HUES64 (cell line): Measurements from ENCODE around the gene PPID.
A peak's percentile ranks its signal among the peaks of the same experiment; 100 is the strongest.
"Not testable (repeated sequence)": the region's sequence is repeated elsewhere in the genome, so short reads cannot be mapped to it uniquely, and the experiment has no call there.

Source experiments
- H3K27ac ChIP-seq: 2 replicates; pipeline ENCODE4 v1.7.0; 2013; ENCODE audit warnings: low read depth, low read length, inconsistent platforms
- H3K27me3 ChIP-seq: 2 replicates; pipeline ENCODE4 v1.6.1; 2013; ENCODE audit warnings: mild to moderate bottlenecking, low read length; ENCODE audit not compliant: insufficient read depth
- H3K36me3 ChIP-seq: 2 replicates; pipeline ENCODE4 v1.6.1; 2013; ENCODE audit warnings: mild to moderate bottlenecking, low read length; ENCODE audit not compliant: insufficient read depth
- H3K4me1 ChIP-seq: 2 replicates; pipeline ENCODE4 v1.6.1; 2013; ENCODE audit warnings: mild to moderate bottlenecking, low read length, moderate library complexity; ENCODE audit not compliant: insufficient read depth
- H3K4me3 ChIP-seq: 2 replicates; pipeline ENCODE4 v1.5.1; 2013; ENCODE audit warnings: mild to moderate bottlenecking, low read length, moderate library complexity
- H3K9ac ChIP-seq: 2 replicates; pipeline ENCODE4 v1.6.1; 2013; ENCODE audit warnings: mild to moderate bottlenecking, low read depth, low read length
- H3K9me3 ChIP-seq: 2 replicates; pipeline ENCODE4 v1.6.1; 2013; ENCODE audit warnings: low read depth, low read length; ENCODE audit not compliant: insufficient read depth
- WGBS: fragments of 150-250, 120-280 bp; methylation state at CpG from one replicate; pipeline ENCODE4 v1.1.7; 2013; ENCODE audit warnings: missing lambda C conversion rate; 5-methylcytosine and 5-hydroxymethylcytosine counted together

Gene PPID

DNA sequence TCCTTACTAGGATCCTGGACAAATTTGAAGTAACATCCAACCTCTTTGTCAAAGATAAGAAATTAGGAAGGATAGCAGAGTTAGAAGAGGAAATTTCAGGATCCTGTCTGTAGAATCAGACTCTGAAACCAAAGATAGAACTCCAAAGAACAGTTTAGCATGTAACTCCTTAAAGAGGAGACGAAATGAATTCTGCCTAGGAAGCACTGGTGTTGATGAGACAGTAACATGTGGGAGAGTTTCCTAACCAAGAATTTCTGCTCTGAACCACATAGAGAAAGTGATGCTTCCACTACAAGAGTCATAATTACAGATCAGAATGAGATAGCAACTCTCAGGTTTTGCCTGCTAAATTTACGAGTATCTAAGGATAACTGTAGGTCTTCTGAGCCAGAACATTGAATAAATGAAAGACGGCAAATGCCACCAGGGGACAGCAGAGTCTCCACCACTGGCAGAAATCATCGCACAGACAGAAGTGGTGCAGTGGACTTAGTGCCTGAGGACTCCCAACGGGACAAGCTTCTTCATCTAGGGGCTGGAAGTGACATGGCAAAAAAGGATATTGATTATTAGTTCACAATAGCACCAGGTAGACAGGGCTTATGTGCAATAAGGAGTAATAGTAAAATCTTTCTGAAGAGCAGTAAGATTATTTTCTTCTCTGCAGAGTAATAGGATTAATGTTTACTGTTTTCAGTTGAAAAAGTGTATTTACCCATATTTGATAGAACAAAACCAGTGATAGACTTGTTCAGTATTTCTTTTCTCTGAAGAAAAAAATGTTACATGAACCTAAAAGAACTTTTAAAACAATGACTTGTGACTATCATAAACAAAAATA lies 6.7 kb upstream of the PPID start:
- WGBS: 73% methylated on average over 5 of the region's 5 CpGs
- peaks cover 9% of the 10 kb centered on the region; the same call in 1 of the 2 replicates for H3K4me1 ChIP-seq
- H3K4me3 ChIP-seq: no peak overlapping the region
- H3K9me3 ChIP-seq: no peaks in the 10 kb centered on the region
- no peaks in the 10 kb centered on the region for H3K36me3 ChIP-seq
- no peak overlapping the region for H3K27ac ChIP-seq
- peaks cover 3% of the 10 kb centered on the region for H3K27me3 ChIP-seq
- H3K9ac ChIP-seq: no peak overlapping the region

DNA sequence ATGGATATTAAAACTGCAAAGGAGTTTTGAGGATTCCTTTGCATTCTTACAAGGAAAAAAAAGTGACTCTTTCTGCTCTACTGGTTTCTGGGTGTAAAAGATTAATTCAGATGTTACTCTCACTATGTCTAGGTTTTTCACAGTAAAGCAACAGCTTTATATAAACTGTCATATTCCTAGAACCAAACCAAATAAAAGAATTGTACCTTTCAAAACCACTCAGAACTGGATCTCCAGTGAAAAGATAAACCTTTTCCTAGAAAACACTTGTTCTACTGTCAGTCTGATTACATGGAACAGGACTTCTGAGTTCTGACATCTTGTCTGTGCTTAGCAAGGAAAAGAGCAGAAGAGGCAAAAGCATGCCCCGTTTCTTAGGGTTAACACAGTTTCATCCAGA lies 5.0 kb upstream of the PPID start:
- 72% methylated on average over 1 of the region's 1 CpG for WGBS
- H3K4me1 ChIP-seq: peaks cover 9% of the 10 kb centered on the region; the same call in 1 of the 2 replicates
- H3K27me3 ChIP-seq: peaks cover 6% of the 10 kb centered on the region
- H3K36me3 ChIP-seq: no peaks in the 10 kb centered on the region
- H3K27ac ChIP-seq: no peak overlapping the region
- no peak overlapping the region for H3K9ac ChIP-seq
- H3K4me3 ChIP-seq: no peak overlapping the region
- H3K9me3 ChIP-seq: no peaks in the 10 kb centered on the region

DNA sequence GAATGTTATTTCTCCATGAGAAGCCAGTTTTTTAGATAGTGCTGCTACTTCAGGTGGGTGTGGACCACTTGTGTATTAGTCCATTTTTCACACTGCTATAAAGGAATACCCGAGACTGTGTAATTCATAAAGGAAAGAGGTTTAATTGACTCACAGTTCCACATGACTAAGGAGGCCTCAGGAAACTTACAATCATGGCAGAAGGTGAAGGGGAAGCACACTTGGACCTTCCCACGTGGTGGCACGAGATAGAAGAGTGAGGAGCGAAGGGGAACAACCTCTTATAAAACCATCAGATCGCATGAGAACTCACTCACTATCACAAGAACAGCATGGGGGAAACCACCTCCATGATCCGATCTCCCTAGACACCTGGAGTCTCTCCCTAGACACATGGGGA lies 3.4 kb upstream of the PPID start:
- Histone ChIP-seq H3K27ac (no peak overlapping the region), H3K36me3 (peaks cover 1% of the 10 kb centered on the region; the same call in 1 of the 2 replicates), H3K4me3 (no peak overlapping the region), H3K9ac (no peak overlapping the region), H3K9me3 (no peaks in the 10 kb centered on the region), H3K27me3 (peaks cover 6% of the 10 kb centered on the region), H3K4me1 (peaks cover 13% of the 10 kb centered on the region; the same call in 1 of the 2 replicates)
- WGBS: 99% methylated on average over 6 of the region's 6 CpGs

DNA sequence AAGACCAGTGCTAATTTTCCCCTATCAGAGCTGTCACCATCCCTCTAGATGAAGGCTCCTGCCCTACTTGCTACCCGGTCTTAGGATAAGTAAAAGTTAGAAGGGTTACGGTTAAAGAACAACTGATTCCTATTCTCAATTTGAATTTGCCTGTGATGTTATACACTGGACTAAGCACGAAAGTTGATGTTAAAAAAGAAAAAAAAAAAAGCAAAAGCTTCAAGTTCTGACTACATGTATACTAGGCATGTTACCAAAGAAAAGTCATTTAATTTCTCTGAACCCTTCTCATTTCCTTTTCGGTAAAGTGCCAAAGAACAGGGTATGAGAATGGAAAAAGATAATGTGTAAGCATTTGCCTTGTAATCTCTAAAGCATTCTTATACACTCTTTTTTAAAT lies 1.4 kb upstream of the PPID start:
- no peaks in the 10 kb centered on the region for H3K9me3 ChIP-seq
- H3K27ac ChIP-seq: no peak overlapping the region
- H3K36me3 ChIP-seq: peaks cover 19% of the 10 kb centered on the region
- no peak overlapping the region for H3K9ac ChIP-seq
- peaks cover 13% of the 10 kb centered on the region; the same call in 1 of the 2 replicates for H3K4me1 ChIP-seq
- 98% methylated on average over 3 of the region's 4 CpGs for WGBS
- H3K4me3 ChIP-seq: no peak overlapping the region
- H3K27me3 ChIP-seq: peaks cover 6% of the 10 kb centered on the region

DNA sequence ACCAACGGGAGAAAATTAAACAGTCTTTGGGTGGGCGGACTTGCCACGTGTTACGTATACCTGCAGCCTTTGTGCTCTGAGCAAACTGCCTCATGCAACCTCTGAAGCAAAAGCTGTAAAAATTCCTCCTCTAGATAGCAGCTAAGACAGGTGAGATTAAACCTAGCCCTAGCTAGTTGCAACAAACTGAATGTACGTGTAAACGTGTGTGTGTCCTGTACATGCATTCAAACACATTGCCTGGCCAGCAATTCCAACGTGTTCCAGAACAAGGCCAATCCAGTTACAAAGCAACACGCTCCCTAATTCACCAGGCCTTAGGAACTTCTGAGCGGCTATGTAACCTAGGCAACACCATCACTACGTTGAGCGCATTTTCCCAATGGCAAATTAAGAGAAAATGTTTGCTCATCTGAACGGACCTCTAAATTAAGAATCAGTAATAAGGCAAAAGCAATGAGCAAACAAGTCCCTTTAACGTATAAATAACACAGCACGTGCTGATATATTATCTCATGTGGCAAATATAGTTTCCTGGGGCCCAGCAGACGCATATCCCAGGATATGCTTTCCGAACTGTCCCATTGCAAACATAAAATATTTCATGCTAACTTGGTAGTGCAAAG lies 792 bp downstream of the PPID start:
- Histone ChIP-seq H3K36me3 (peaks cover 41% of the 10 kb centered on the region), H3K4me3 (peak overlapping the region; percentile 82), H3K27ac (peak overlapping the region; percentile 77), H3K9ac (peak overlapping the region; percentile 81), H3K27me3 (peaks cover 6% of the 10 kb centered on the region; the same call in 1 of the 2 replicates), H3K9me3 (no peaks in the 10 kb centered on the region), H3K4me1 (0 out of 2 replicates have a peak, but pooled peaks cover 4% of the 10 kb centered on the region)
- WGBS: 16% methylated on average over 16 of the region's 16 CpGs

DNA sequence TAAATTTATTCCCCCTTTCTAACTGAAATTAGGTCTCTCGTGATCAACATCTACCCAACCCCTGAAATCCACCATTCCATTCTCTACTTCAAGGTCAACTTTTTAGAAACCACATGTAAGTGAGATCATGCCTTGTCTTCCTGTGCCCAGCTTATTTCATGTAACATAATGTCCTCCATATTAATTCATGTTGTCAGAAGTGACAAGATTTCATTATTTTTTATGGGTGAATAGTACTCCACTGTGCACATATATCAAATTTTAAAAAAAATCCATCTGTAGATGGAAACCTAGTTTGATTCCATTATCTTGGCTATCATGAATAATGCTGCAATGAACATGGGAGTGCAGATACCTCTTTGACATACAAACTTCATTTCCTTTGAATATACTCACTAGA lies 1.5 kb downstream of the PPID start:
- H3K4me3 ChIP-seq: peak overlapping the region; percentile 82
- no peak overlapping the region for H3K27ac ChIP-seq
- H3K4me1 ChIP-seq: 0 out of 2 replicates have a peak, but pooled peaks cover 4% of the 10 kb centered on the region
- H3K27me3 ChIP-seq: peaks cover 6% of the 10 kb centered on the region; the same call in 1 of the 2 replicates
- H3K9ac ChIP-seq: peak overlapping the region; percentile 81; the same call in 1 of the 2 replicates
- peaks cover 49% of the 10 kb centered on the region for H3K36me3 ChIP-seq
- H3K9me3 ChIP-seq: no peaks in the 10 kb centered on the region
- 96% methylated on average over 1 of the region's 1 CpG for WGBS

DNA sequence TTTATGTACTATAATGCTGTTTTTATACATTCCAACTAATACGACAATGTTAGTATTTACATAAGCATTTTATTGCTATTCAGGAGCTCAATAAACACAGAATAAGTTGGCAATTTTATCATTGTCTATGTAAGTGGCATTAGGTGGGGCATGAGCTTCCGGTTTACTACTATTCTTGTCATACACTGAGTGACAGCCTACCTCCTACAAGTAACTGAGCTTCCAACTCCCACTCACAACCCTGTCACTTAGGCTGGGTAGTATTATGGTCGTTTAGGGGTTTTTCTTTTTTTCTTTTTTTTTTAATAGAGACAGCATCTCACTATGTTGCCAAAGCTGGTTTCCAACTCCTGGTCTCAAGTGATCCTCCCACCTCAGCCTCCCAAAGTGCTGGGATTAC lies 7.4 kb downstream of the PPID start:
- Histone ChIP-seq H3K9ac (no peak overlapping the region), H3K4me1 (no peaks in the 10 kb centered on the region), H3K27ac (no peak overlapping the region), H3K27me3 (no peaks in the 10 kb centered on the region), H3K9me3 (no peaks in the 10 kb centered on the region), H3K4me3 (no peak overlapping the region), H3K36me3 (peaks cover 95% of the 10 kb centered on the region)
- no CpG with 5 or more reads among the region's 3 CpGs for WGBS

DNA sequence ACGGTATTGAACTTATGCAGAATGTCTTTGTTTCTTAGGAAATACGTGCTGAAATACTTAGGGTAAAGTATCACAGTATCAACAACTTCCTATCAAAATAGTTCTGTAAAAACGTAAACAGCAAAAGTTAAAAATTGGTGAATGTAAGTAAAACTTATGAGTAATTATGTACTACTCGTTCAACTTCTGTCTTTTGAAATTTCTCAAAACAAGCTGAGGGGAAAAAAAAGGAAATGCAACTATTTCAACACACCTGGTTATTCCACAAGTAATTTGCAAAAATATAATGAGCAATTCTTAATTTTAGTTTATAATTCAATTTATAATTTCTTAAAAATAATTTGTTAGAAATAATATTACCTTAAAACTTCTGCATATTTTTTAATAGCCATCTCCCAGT lies 8.3 kb downstream of the PPID start:
- Histone ChIP-seq H3K9ac (no peak overlapping the region), H3K4me3 (no peak overlapping the region), H3K36me3 (peaks cover 97% of the 10 kb centered on the region), H3K9me3 (no peaks in the 10 kb centered on the region), H3K27ac (no peak overlapping the region), H3K4me1 (no peaks in the 10 kb centered on the region), H3K27me3 (no peaks in the 10 kb centered on the region)
- WGBS: 100% methylated on average over 1 of the region's 4 CpGs

DNA sequence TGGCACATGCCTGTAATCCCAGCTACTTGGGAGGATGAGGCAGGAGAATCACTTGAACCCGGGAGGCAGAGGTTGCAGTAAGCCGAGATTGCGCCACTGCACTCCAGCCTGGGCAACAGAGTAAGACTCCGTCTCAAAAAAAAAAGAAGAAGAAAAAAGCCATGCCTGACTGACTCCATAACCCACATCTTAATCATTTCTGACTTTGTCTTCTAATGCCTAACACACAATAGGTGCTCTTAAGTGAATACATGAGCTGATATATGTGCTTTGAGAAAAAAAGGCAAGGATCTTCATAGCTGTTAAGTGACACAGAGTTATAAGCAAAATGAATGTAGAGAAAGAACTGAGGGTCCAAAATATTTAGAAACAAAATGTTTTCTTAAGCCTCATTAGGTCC lies 10.6 kb downstream of the PPID start:
- H3K9me3 ChIP-seq, H3K27me3 ChIP-seq, H3K27ac ChIP-seq, H3K4me3 ChIP-seq, H3K9ac ChIP-seq, H3K4me1 ChIP-seq: not testable (repeated sequence)
- H3K36me3 ChIP-seq: peaks cover 97% of the 10 kb centered on the region
- WGBS: 92% methylated on average over 4 of the region's 4 CpGs

DNA sequence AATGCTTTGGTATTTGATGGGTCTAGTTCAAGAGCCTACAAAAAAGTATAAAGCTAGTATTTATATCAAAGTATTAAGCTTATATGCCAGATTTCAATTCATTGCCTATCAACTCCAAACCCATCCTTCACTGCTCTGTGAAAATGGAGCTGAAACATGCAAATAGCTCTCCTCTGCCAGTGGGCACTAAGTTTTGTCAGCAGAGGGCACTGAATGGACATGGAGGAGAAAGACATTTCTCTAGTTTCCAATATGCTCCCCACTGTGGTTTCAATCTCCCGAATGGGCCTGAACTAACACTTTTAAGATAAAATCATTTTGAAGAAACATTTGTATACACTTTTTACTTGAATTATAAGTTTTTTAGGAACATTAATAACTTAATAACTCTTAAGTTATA lies 12.4 kb downstream of the PPID start:
- Histone ChIP-seq H3K27ac (no peak overlapping the region), H3K36me3 (peaks cover 94% of the 10 kb centered on the region), H3K4me1 (no peaks in the 10 kb centered on the region), H3K4me3 (no peak overlapping the region), H3K9ac (no peak overlapping the region), H3K27me3 (no peaks in the 10 kb centered on the region), H3K9me3 (no peaks in the 10 kb centered on the region)
- no CpG with 5 or more reads among the region's 1 CpG for WGBS

DNA sequence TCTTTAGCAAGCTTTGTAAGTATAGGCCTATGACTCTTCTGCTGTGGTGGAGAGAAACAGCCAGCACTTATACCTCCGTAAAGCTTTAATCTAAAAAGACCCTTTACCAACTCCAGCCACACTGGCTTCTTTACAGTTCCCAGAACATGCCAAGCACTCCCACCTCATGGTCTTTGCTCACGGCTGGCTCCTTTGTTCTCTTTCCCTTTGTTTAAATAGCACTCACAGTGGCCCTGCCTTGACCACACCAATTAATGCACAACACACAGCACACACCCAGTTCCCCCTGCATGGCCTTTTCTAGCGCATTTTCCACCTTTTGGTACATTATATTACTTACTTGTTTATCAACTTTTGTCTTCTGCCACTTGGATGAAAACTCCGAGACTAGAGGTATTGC lies 18.9 kb downstream of the PPID start:
- Histone ChIP-seq H3K9me3 (no peaks in the 10 kb centered on the region), H3K27ac (no peak overlapping the region), H3K9ac (no peak overlapping the region), H3K27me3 (no peaks in the 10 kb centered on the region), H3K36me3 (peaks cover 31% of the 10 kb centered on the region), H3K4me3 (no peak overlapping the region), H3K4me1 (no peaks in the 10 kb centered on the region)
- whole genome bisulfite sequencing: 84% methylated on average over 4 of the region's 4 CpGs
